ENCODE results near the gene ZNF225.
A peak's percentile ranks its signal among the peaks of the same experiment; 100 is the strongest.

ZNF225 gene

GRCh38 chr19:44111910-44112463 lies 1.2 kb upstream of the ZNF225 start (continued):
- TF ChIP-seq ZNF792 (tag by site-specific recombination; IDR thresholded peaks at IDR 0.05), result no peak
- TF ChIP-seq ZNF621 (tag by site-specific recombination; IDR thresholded peaks at IDR 0.05), result no peak
- TF ChIP-seq GFI1B (tag by site-specific recombination; IDR thresholded peaks at IDR 0.05), result no peak
- peak; percentile 36; the same call in 1 of the 2 replicates for TF ChIP-seq KLF10 (tag by site-specific recombination; IDR thresholded peaks at IDR 0.05)
- no peak for TF ChIP-seq TCF7L2 (IDR thresholded peaks at IDR 0.05; ENCODE audit: borderline replicate concordance, low read depth, low read length)
- TF ChIP-seq, protein P1, sequence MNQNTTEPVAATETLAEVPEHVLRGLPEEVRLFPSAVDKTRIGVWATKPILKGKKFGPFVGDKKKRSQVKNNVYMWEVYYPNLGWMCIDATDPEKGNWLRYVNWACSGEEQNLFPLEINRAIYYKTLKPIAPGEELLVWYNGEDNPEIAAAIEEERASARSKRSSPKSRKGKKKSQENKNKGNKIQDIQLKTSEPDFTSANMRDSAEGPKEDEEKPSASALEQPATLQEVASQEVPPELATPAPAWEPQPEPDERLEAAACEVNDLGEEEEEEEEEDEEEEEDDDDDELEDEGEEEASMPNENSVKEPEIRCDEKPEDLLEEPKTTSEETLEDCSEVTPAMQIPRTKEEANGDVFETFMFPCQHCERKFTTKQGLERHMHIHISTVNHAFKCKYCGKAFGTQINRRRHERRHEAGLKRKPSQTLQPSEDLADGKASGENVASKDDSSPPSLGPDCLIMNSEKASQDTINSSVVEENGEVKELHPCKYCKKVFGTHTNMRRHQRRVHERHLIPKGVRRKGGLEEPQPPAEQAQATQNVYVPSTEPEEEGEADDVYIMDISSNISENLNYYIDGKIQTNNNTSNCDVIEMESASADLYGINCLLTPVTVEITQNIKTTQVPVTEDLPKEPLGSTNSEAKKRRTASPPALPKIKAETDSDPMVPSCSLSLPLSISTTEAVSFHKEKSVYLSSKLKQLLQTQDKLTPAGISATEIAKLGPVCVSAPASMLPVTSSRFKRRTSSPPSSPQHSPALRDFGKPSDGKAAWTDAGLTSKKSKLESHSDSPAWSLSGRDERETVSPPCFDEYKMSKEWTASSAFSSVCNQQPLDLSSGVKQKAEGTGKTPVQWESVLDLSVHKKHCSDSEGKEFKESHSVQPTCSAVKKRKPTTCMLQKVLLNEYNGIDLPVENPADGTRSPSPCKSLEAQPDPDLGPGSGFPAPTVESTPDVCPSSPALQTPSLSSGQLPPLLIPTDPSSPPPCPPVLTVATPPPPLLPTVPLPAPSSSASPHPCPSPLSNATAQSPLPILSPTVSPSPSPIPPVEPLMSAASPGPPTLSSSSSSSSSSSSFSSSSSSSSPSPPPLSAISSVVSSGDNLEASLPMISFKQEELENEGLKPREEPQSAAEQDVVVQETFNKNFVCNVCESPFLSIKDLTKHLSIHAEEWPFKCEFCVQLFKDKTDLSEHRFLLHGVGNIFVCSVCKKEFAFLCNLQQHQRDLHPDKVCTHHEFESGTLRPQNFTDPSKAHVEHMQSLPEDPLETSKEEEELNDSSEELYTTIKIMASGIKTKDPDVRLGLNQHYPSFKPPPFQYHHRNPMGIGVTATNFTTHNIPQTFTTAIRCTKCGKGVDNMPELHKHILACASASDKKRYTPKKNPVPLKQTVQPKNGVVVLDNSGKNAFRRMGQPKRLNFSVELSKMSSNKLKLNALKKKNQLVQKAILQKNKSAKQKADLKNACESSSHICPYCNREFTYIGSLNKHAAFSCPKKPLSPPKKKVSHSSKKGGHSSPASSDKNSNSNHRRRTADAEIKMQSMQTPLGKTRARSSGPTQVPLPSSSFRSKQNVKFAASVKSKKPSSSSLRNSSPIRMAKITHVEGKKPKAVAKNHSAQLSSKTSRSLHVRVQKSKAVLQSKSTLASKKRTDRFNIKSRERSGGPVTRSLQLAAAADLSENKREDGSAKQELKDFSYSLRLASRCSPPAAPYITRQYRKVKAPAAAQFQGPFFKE (tag by site-specific recombination; IDR thresholded peaks at IDR 0.05; ENCODE audit: borderline replicate concordance), result no peak
- TF ChIP-seq ZNF24 (tag by site-specific recombination; IDR thresholded peaks at IDR 0.05), result no peak; the same call in 1 of the 2 replicates
- peak; percentile 70; the same call in 1 of the 2 replicates for TF ChIP-seq ZBTB48 (tag by site-specific recombination; IDR thresholded peaks at IDR 0.05)
- TF ChIP-seq ZNF2 (tag by site-specific recombination; IDR thresholded peaks at IDR 0.05), result peak; percentile 12; the same call in 1 of the 2 replicates
- TF ChIP-seq ZNF112 (tag by site-specific recombination; IDR thresholded peaks at IDR 0.05), result no peak
- TF ChIP-seq ZNF16 (tag by site-specific recombination; IDR thresholded peaks at IDR 0.05; ENCODE audit: low read depth), result no peak
- TF ChIP-seq ZNF623 (tag by site-specific recombination; IDR thresholded peaks at IDR 0.05), result no peak
- TF ChIP-seq, protein P2, sequence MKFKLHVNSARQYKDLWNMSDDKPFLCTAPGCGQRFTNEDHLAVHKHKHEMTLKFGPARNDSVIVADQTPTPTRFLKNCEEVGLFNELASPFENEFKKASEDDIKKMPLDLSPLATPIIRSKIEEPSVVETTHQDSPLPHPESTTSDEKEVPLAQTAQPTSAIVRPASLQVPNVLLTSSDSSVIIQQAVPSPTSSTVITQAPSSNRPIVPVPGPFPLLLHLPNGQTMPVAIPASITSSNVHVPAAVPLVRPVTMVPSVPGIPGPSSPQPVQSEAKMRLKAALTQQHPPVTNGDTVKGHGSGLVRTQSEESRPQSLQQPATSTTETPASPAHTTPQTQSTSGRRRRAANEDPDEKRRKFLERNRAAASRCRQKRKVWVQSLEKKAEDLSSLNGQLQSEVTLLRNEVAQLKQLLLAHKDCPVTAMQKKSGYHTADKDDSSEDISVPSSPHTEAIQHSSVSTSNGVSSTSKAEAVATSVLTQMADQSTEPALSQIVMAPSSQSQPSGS (tag by site-specific recombination; IDR thresholded peaks at IDR 0.05; ENCODE audit: low read depth), result no peak
- TF ChIP-seq, protein P3, sequence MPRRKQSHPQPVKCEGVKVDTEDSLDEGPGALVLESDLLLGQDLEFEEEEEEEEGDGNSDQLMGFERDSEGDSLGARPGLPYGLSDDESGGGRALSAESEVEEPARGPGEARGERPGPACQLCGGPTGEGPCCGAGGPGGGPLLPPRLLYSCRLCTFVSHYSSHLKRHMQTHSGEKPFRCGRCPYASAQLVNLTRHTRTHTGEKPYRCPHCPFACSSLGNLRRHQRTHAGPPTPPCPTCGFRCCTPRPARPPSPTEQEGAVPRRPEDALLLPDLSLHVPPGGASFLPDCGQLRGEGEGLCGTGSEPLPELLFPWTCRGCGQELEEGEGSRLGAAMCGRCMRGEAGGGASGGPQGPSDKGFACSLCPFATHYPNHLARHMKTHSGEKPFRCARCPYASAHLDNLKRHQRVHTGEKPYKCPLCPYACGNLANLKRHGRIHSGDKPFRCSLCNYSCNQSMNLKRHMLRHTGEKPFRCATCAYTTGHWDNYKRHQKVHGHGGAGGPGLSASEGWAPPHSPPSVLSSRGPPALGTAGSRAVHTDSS (tag by site-specific recombination; IDR thresholded peaks at IDR 0.05), result no peak
- no peak for TF ChIP-seq ZNF548 (tag by site-specific recombination; IDR thresholded peaks at IDR 0.05)
- no peak for TF ChIP-seq ZNF404 (tag by site-specific recombination; IDR thresholded peaks at IDR 0.05)
- no peak for TF ChIP-seq ZNF544 (tag by site-specific recombination; IDR thresholded peaks at IDR 0.05)
- TF ChIP-seq GLIS1 (tag by site-specific recombination; IDR thresholded peaks at IDR 0.05), result no peak
- no peak for TF ChIP-seq ZBTB7A (tag by site-specific recombination; IDR thresholded peaks at IDR 0.05; ENCODE audit: low read depth)
- TF ChIP-seq ZNF341 (tag by site-specific recombination; IDR thresholded peaks at IDR 0.05; ENCODE audit: low read depth), result no peak
- no peak for TF ChIP-seq ZSCAN23 (tag by site-specific recombination; IDR thresholded peaks at IDR 0.05)
- TF ChIP-seq HOXA7 (CRISPR knock-in tag; IDR thresholded peaks at IDR 0.05; ENCODE audit: borderline replicate concordance), result no peak
- TF ChIP-seq, protein P4, sequence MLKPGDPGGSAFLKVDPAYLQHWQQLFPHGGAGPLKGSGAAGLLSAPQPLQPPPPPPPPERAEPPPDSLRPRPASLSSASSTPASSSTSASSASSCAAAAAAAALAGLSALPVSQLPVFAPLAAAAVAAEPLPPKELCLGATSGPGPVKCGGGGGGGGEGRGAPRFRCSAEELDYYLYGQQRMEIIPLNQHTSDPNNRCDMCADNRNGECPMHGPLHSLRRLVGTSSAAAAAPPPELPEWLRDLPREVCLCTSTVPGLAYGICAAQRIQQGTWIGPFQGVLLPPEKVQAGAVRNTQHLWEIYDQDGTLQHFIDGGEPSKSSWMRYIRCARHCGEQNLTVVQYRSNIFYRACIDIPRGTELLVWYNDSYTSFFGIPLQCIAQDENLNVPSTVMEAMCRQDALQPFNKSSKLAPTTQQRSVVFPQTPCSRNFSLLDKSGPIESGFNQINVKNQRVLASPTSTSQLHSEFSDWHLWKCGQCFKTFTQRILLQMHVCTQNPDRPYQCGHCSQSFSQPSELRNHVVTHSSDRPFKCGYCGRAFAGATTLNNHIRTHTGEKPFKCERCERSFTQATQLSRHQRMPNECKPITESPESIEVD (tag by site-specific recombination; IDR thresholded peaks at IDR 0.05), result no peak
- TF ChIP-seq ZBTB21 (tag by site-specific recombination; IDR thresholded peaks at IDR 0.05), result peak; percentile 96
- no peak for TF ChIP-seq CTCF (tag by site-specific recombination; IDR thresholded peaks at IDR 0.05)
- TF ChIP-seq ZNF529 (tag by site-specific recombination; IDR thresholded peaks at IDR 0.05; ENCODE audit: insufficient replicate concordance), result no peak
- TF ChIP-seq ZNF157 (tag by site-specific recombination; IDR thresholded peaks at IDR 0.05), result 0 out of 2 replicates have a peak, but pooled peaks have one; percentile 29

All from HEK293 (cell line).